ENCODE data around the gene NPBWR2. TPM values are rescaled to one million over a fixed set of nuclear protein-coding genes. Genes with fewer than 3 reads are reported as not detected.

Gene NPBWR2
- total and polyA plus RNA-seq, 2 donors (not counting 3 experiments of a cell fraction or from before 2014, with no cell fraction given) = not detected

DNA sequence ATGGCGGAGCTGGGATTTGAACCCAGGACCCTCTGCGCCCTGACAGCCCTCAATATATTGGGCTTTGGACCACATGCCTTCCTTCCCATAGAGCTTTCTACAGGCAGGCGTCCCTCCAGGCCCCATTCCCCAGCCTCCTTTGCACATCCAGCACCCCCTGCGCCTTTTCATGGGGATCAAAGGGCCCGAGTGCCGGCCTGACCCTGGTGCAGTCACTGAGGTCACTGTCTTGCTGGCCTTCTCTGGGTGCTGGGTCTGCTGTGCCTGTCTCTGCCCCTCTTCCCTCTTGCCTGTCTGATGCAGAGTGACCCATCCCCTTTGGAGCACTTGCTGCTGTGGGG, 25.8 kb downstream of the NPBWR2 start:
- H3K4me1 ChIP-seq (ENCODE audit: control insufficient read depth, extremely low read depth, insufficient read depth, low read length) = peaks cover 20% of the 10 kb centered on the region
- intact Hi-C loops (cut with micrococcal nuclease) (no loop called here), dilution Hi-C loops (cut with MboI; ENCODE audit: extremely low pct_ligation_motif_present, low sequenced_read_pairs) (no loop called here)
- peaks cover 20 to 28% of the 10 kb centered on the region in 2 experiments for H3K27me3 ChIP-seq (ENCODE audit: control insufficient read depth in 2 of 2, insufficient read depth in 2 of 2, low read length in 2 of 2)
- H3K36me3 ChIP-seq (ENCODE audit: control insufficient read depth in 2 of 2, extremely low read depth in 1 of 2, insufficient read depth in 2 of 2, low read length in 2 of 2) = no peaks in the 10 kb centered on the region
- FAIRE-seq (no peak), DNase-seq (ENCODE audit: low read depth, low spot score) (no peak)
- H4K20me1 ChIP-seq (replicated peaks; ENCODE audit: control insufficient read depth, extremely low read depth, insufficient read depth, low read length) = no peaks in the 10 kb centered on the region
- BruUV-seq (replicated peaks) = no TSS peak
- H3K9me3 ChIP-seq (replicated peaks; ENCODE audit: control insufficient read depth, insufficient read depth, low read length) = no peaks in the 10 kb centered on the region
- no peak for TF ChIP-seq POLR2AphosphoS5 (IDR thresholded peaks at IDR 0.05; ENCODE audit: insufficient read depth, low read depth, low read length)
- TF ChIP-seq GATA2 (IDR thresholded peaks at IDR 0.05; ENCODE audit: insufficient read depth, insufficient read length, low read depth, low read length) = no peak
- no peak for TF ChIP-seq POLR2A (IDR thresholded peaks at IDR 0.05; ENCODE audit: low read depth, low read length)
- TF ChIP-seq, protein P1, sequence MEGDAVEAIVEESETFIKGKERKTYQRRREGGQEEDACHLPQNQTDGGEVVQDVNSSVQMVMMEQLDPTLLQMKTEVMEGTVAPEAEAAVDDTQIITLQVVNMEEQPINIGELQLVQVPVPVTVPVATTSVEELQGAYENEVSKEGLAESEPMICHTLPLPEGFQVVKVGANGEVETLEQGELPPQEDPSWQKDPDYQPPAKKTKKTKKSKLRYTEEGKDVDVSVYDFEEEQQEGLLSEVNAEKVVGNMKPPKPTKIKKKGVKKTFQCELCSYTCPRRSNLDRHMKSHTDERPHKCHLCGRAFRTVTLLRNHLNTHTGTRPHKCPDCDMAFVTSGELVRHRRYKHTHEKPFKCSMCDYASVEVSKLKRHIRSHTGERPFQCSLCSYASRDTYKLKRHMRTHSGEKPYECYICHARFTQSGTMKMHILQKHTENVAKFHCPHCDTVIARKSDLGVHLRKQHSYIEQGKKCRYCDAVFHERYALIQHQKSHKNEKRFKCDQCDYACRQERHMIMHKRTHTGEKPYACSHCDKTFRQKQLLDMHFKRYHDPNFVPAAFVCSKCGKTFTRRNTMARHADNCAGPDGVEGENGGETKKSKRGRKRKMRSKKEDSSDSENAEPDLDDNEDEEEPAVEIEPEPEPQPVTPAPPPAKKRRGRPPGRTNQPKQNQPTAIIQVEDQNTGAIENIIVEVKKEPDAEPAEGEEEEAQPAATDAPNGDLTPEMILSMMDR (IDR thresholded peaks at IDR 0.05; ENCODE audit: extremely low read depth in 1 of 2, insufficient read depth in 1 of 2, low read depth in 1 of 2, low read length in 2 of 2) = no peak
- TF ChIP-seq MYC (IDR thresholded peaks at IDR 0.05; ENCODE audit: low read depth, low read length) = no peak
- TF ChIP-seq EZH2 (IDR thresholded peaks at IDR 0.05; ENCODE audit: borderline replicate concordance, low read depth, low read length, severe bottlenecking) = no peak
- TF ChIP-seq, protein P2, sequence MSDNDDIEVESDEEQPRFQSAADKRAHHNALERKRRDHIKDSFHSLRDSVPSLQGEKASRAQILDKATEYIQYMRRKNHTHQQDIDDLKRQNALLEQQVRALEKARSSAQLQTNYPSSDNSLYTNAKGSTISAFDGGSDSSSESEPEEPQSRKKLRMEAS (IDR thresholded peaks at IDR 0.05; ENCODE audit: insufficient read depth, insufficient read length) = no peak
- no peak for TF ChIP-seq JUN (IDR thresholded peaks at IDR 0.05; ENCODE audit: borderline replicate concordance, insufficient read depth, insufficient read length, low read depth)
- TF ChIP-seq FOS (IDR thresholded peaks at IDR 0.05; ENCODE audit: borderline replicate concordance, insufficient read depth, low read length) = no peak
- no peak overlapping the region for H3K4me3 ChIP-seq (replicated peaks in 1 of 3; ENCODE audit: insufficient read depth in 1 of 3, low read depth in 1 of 3, low read length in 3 of 3)
- no peak overlapping the region for H2AFZ ChIP-seq (ENCODE audit: low read depth, low read length)
- POLR2A ChIA-PET = no interaction called here
- H3K79me2 ChIP-seq (ENCODE audit: control insufficient read depth, insufficient read depth, low read length) = peaks cover 6% of the 10 kb centered on the region
- H3K9ac ChIP-seq (replicated peaks; ENCODE audit: extremely low read depth, insufficient read depth, low read length) = no peak overlapping the region
- H3K9me1 ChIP-seq (replicated peaks; ENCODE audit: control insufficient read depth, extremely low read depth, insufficient read depth, low read length) = no peaks in the 10 kb centered on the region
- no peak overlapping the region for H3K27ac ChIP-seq (ENCODE audit: insufficient read depth, low read depth, low read length)
- CTCF ChIA-PET = interaction anchor here (3.0 kb wide), 1 partner anchor 43 kb away, joined by 14 read pairs; no protein-coding TSS in a partner anchor
- no peak overlapping the region for H3K4me2 ChIP-seq (ENCODE audit: insufficient read depth, low read length)
